HEK293T (cell line): ENCODE results near the gene PIAS1.

Experiments used
- CTCF ChIA-PET: fragments of 350-600 bp; formaldehyde crosslinking; extraction: SDS; loops from one replicate; lab custom pipeline; 2021; ENCODE audit warnings: antibody characterized with exemption, inconsistent platforms; lab: Yijun Ruan, JAX
- POLR2A ChIA-PET: fragments of 350-600 bp; formaldehyde crosslinking; extraction: SDS; loops from one replicate; lab custom pipeline; 2020; ENCODE audit warnings: antibody characterized with exemption, inconsistent platforms; lab: Yijun Ruan, JAX
- DNase-seq: peaks from one replicate; pipeline ENCODE4 v3.0.0; 2012; ENCODE audit warnings: mixed read lengths; ENCODE audit errors: extremely low spot score
- ARNT ChIP-seq: fragments of 450-650 bp; IDR thresholded peaks from 2 replicates; pipeline ENCODE4 v1.6.1; 2017; ENCODE audit warnings: mild to moderate bottlenecking
- BHLHE40 ChIP-seq: fragments of 450-650 bp; IDR thresholded peaks from 2 replicates; pipeline ENCODE4 v1.6.1; 2016; ENCODE audit warnings: mild to moderate bottlenecking, moderate library complexity, borderline replicate concordance
- CTBP1 ChIP-seq: fragments of 450-650 bp; IDR thresholded peaks from 2 replicates; pipeline ENCODE4 v1.6.1; 2016; ENCODE audit warnings: borderline replicate concordance
- ELF4 ChIP-seq: fragments of 450-650 bp; IDR thresholded peaks from 2 replicates; pipeline ENCODE4 v1.6.1; 2017; ENCODE audit warnings: antibody characterized with exemption
- FOXA1 ChIP-seq: fragments of 450-650 bp; IDR thresholded peaks from 2 replicates; pipeline ENCODE4 v1.6.1; 2016; ENCODE audit warnings: mild to moderate bottlenecking
- FOXK2 ChIP-seq: fragments of 450-650 bp; IDR thresholded peaks from 2 replicates; pipeline ENCODE4 v1.6.1; 2016; ENCODE audit warnings: mild to moderate bottlenecking
- FOXM1 ChIP-seq: fragments of 450-650 bp; IDR thresholded peaks from 2 replicates; pipeline ENCODE4 v1.6.1; 2017; ENCODE audit warnings: mild to moderate bottlenecking, borderline replicate concordance
- HDGF ChIP-seq: fragments of 450-650 bp; IDR thresholded peaks from 2 replicates; pipeline ENCODE4 v1.6.1; 2017; ENCODE audit warnings: antibody characterized with exemption, borderline replicate concordance
- L3MBTL2 ChIP-seq: fragments of 450-650 bp; conservative IDR thresholded peaks from 2 replicates; pipeline ENCODE4 v1.6.1; 2016; ENCODE audit warnings: mild to moderate bottlenecking
- LEF1 ChIP-seq: fragments of 450-650 bp; IDR thresholded peaks from 2 replicates; pipeline ENCODE4 v1.6.1; 2017; ENCODE audit warnings: mild to moderate bottlenecking, borderline replicate concordance
- NFRKB ChIP-seq: fragments of 450-650 bp; IDR thresholded peaks from 2 replicates; pipeline ENCODE4 v1.6.1; 2016; ENCODE audit warnings: mild to moderate bottlenecking, moderate library complexity
- SP1 ChIP-seq: fragments of 450-650 bp; IDR thresholded peaks from 2 replicates; pipeline ENCODE4 v1.6.1; 2017
- SUZ12 ChIP-seq: fragments of 450-650 bp; IDR thresholded peaks from 2 replicates; pipeline ENCODE4 v1.6.1; 2016; ENCODE audit warnings: mild to moderate bottlenecking
- TARDBP ChIP-seq: fragments of 450-650 bp; IDR thresholded peaks from 2 replicates; pipeline ENCODE4 v1.6.1; 2016
- ZNF384 ChIP-seq: fragments of 450-650 bp; IDR thresholded peaks from 2 replicates; pipeline ENCODE4 v1.6.1; 2016
- TF ChIP-seq, protein P1 (sequence below): fragments of 450-650 bp; IDR thresholded peaks from 2 replicates; pipeline ENCODE4 v1.6.1; 2016

The PIAS1 gene

DNA sequence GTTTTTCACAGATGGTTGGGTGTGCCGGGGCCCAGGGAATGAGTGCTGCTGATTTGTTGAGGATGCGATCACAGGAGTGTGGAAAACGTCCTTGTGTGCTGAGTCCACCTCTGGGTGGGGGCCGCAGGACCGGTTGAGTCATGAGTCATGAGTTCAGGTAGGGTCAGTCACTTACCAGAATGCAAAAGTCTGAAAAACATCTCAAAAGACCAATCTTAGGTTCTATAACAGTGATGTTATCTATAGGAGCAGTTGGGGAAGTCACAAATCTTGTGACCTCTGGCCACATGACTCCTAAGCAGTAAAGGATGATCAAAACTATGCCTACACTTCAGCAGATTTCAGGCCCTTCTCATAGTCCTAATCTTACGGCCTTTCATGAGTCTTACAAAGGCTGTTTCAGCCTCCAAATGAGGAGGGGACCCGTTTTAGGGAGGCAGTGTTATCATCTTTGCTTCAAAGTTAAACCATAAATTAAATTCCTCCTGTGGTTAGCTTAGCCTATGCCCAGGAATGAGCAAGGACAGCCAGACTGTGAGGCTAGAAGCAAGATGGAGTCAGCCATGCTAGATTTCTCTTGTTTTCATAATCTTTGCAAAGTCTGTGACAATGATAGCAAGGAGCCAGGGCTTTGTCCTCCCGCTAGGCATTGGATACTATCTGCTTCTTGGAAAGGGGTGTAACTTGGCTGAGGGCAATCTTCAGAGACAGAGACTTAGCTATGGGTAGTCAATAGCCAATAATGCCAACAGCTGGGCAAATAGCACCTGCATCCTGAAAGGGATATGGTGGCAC is 30.6 kb upstream of the PIAS1 start:
- POLR2A ChIA-PET = no interaction called here
- TF ChIP-seq L3MBTL2 (no peak), CTBP1 (no peak), FOXA1 (no peak), BHLHE40 (no peak), ARNT (no peak), TARDBP (no peak), HDGF (no peak), NFRKB (no peak), ELF4 (no peak), FOXM1 (no peak), SP1 (no peak), FOXK2 (no peak), SUZ12 (no peak), LEF1 (no peak), ZNF384 (no peak)
- TF ChIP-seq, protein P1, sequence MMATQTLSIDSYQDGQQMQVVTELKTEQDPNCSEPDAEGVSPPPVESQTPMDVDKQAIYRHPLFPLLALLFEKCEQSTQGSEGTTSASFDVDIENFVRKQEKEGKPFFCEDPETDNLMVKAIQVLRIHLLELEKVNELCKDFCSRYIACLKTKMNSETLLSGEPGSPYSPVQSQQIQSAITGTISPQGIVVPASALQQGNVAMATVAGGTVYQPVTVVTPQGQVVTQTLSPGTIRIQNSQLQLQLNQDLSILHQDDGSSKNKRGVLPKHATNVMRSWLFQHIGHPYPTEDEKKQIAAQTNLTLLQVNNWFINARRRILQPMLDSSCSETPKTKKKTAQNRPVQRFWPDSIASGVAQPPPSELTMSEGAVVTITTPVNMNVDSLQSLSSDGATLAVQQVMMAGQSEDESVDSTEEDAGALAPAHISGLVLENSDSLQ = no peak
- DNase-seq = no peak
- CTCF ChIA-PET = interaction anchor here (0.6 kb wide), 1 partner anchor 804 kb away, joined by 3 read pairs; no protein-coding TSS in a partner anchor

- TF ChIP-seq ARNT (no peak), LEF1 (no peak), ELF4 (no peak), BHLHE40 (no peak), ZNF384 (no peak)
- POLR2A ChIA-PET = no interaction called here
- CTCF ChIA-PET = no interaction called here
- no peak for DNase-seq
These were observed 28.2 kb upstream of the PIAS1 start for GRCh38 chr15:68025835-68026424.

- no peak for TF ChIP-seq ELF4
- TF ChIP-seq, protein P1 = no peak
- no peak for TF ChIP-seq CTBP1
- no peak for TF ChIP-seq SP1
- no peak for TF ChIP-seq BHLHE40
- no peak for TF ChIP-seq SUZ12
- no peak for TF ChIP-seq FOXK2
- TF ChIP-seq LEF1 = no peak
- TF ChIP-seq HDGF = no peak
- TF ChIP-seq L3MBTL2 = no peak
- no peak for DNase-seq
- CTCF ChIA-PET = no interaction called here
- POLR2A ChIA-PET = no interaction called here
These were observed 26.7 kb upstream of the PIAS1 start for GRCh38 chr15:68027388-68027787.

DNA sequence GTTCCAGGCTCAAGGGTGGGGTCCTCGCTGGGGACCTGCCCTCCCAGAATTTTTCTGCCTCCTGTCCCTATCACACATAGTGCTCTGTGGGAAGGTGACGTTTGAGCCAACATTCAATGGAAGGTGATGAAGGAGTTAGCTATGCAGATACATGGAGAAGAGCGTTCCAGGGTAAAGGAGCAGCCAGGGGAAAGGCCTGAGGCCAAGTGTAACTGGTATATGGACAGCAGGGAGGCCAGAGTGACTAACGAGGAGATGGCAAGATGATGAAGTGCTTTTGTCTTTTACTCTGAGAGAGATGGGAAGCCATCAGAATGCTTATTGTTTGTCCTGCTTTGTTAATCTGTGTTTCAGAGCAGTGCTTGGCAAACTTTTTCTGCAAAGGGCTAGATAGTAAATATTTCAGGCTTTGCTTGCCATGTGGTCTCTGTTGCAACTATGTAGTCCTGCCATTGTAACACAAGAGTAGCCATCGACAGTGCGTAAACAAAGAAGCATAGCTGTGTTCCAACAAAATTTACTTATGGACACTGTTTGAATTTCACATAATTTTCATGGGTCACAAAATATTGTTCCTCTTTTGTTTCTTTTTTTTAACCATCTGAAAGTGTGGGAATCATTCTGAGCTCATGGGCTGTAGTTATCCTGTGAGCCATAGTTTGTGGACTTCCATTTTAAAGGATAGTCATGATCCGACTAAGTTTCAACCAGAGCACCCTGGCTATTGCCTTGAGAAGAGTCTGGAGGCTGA is 25.8 kb upstream of the PIAS1 start:
- DNase-seq = no peak
- POLR2A ChIA-PET = no interaction called here
- TF ChIP-seq CTBP1 (no peak), ELF4 (no peak)
- CTCF ChIA-PET = interaction anchor here (0.7 kb wide), 1 partner anchor 200 kb away, joined by 3 read pairs; no protein-coding TSS in a partner anchor

GRCh38 chr15:68028888-68029207 is 25.3 kb upstream of the PIAS1 start:
- DNase-seq = no peak
- CTCF ChIA-PET = interaction anchor here (0.7 kb wide), 1 partner anchor 200 kb away, joined by 3 read pairs; no protein-coding TSS in a partner anchor
- TF ChIP-seq FOXM1 (no peak), ZNF384 (no peak), BHLHE40 (no peak), SP1 (no peak), ELF4 (no peak), HDGF (no peak), FOXA1 (no peak), NFRKB (no peak), FOXK2 (no peak), SUZ12 (no peak), TARDBP (no peak), LEF1 (no peak)
- TF ChIP-seq, protein P1 = no peak
- POLR2A ChIA-PET = no interaction called here

DNA sequence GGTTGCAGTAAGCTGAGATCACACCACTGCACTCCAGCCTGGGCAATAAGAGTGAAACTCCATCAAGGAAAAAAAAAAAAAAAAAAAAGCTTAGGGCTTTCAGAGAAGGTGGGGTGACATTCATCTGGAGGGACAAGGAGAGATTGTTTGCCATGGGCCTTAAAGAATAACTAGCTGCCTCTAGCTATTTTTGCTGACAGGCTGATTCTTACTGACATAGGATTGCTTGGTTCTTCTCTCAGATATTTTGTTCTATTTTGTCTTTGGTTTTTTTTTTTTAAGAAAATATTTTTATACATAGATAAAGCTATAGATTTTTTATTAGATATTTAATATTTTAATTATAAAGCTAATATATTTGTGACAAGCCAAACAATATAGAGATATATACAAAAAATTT is 24.2 kb upstream of the PIAS1 start:
- TF ChIP-seq NFRKB (no peak), FOXK2 (no peak), HDGF (no peak), L3MBTL2 (no peak), SUZ12 (no peak), FOXA1 (no peak), LEF1 (no peak), ZNF384 (no peak), CTBP1 (no peak), ARNT (no peak), FOXM1 (no peak), SP1 (no peak), ELF4 (no peak), TARDBP (no peak)
- TF ChIP-seq, protein P1 = no peak
- DNase-seq = no peak
- POLR2A ChIA-PET = no interaction called here
- CTCF ChIA-PET = no interaction called here
